Osteoblast (primary cell): ENCODE data around the gene ARHGEF26. TPM values are rescaled to one million over a fixed set of nuclear protein-coding genes. Genes with fewer than 3 reads are reported as not detected.

Experiments used
- DNase-seq: peaks from one replicate; pipeline ENCODE4 v3.0.0; 2011; ENCODE audit warnings: low spot score, mixed read lengths; ENCODE audit not compliant: insufficient read length; ENCODE audit errors: missing footprints
- H2AFZ ChIP-seq: 2 replicates; pipeline ENCODE4 v1.6.0; 2011; ENCODE audit warnings: mild to moderate bottlenecking, low read length
- H3K27ac ChIP-seq: 2 replicates; pipeline ENCODE4 v1.5.1; 2011; ENCODE audit warnings: mild to moderate bottlenecking, low read depth, low read length, moderate library complexity
- H3K27me3 ChIP-seq: 2 replicates; pipeline ENCODE4 v1.6.0; 2012; ENCODE audit warnings: mild to moderate bottlenecking, control low read depth, inconsistent platforms, low read length, moderate library complexity; ENCODE audit not compliant: insufficient read depth
- H3K36me3 ChIP-seq: 2 replicates; pipeline ENCODE4 v1.5.1; 2011; ENCODE audit warnings: mild to moderate bottlenecking, low read length, control low read depth, moderate library complexity; ENCODE audit not compliant: insufficient read depth
- H3K4me1 ChIP-seq: 2 replicates; pipeline ENCODE4 v1.5.1; 2011; ENCODE audit warnings: mild to moderate bottlenecking, low read length, control low read depth, moderate library complexity; ENCODE audit not compliant: insufficient read depth
- H3K4me2 ChIP-seq: 2 replicates; pipeline ENCODE4 v1.6.0; 2011; ENCODE audit warnings: mild to moderate bottlenecking, low read length; ENCODE audit not compliant: insufficient read depth
- H3K4me3 ChIP-seq: fragments of 200-600 bp; sonication (generic); 3 replicates; pipeline ENCODE4 v1.5.1; 2012; ENCODE audit warnings: mild to moderate bottlenecking, low read length, inconsistent platforms; ENCODE audit not compliant: insufficient read depth
- H3K79me2 ChIP-seq: 2 replicates; pipeline ENCODE4 v1.6.0; 2012; ENCODE audit warnings: mild to moderate bottlenecking, low read length, control low read depth, inconsistent platforms; ENCODE audit not compliant: insufficient read depth
- H3K9me3 ChIP-seq: 2 replicates; pipeline ENCODE4 v1.5.1; 2011; ENCODE audit warnings: low read depth, low read length, control low read depth
- H4K20me1 ChIP-seq: 2 replicates; pipeline ENCODE4 v1.6.0; 2012; ENCODE audit warnings: mild to moderate bottlenecking, low read length, control low read depth; ENCODE audit not compliant: insufficient read depth
- CTCF ChIP-seq: IDR thresholded peaks from 2 replicates; pipeline ENCODE4 v1.5.1; 2011; ENCODE audit warnings: mild to moderate bottlenecking, low read depth, low read length, moderate library complexity; ENCODE audit errors: extremely low read depth
- total RNA-seq: library from RNA; depleted of rRNA; stranded (reverse); fragments of >200 nt; gene quantifications from 2 replicates; pipeline ENCODE4 v1.2.3, GENCODE V29; 2012

The ARHGEF26 gene
- total RNA-seq, 1 donor = 3.6 TPM

GRCh38 chr3:154235330-154235729, 114.1 kb downstream of the ARHGEF26 start:
- Histone ChIP-seq H4K20me1 (no peaks in the 10 kb centered on the region), H3K79me2 (no peaks in the 10 kb centered on the region), H3K27ac (no peak overlapping the region), H3K4me1 (no peaks in the 10 kb centered on the region), H3K36me3 (no peaks in the 10 kb centered on the region), H3K4me3 (no peak overlapping the region), H3K27me3 (no peaks in the 10 kb centered on the region), H3K9me3 (no peaks in the 10 kb centered on the region), H2AFZ (no peak overlapping the region), H3K4me2 (no peak overlapping the region)
- TF ChIP-seq CTCF = no peak
- no peak for DNase-seq

- H2AFZ ChIP-seq = no peak overlapping the region
- no peaks in the 10 kb centered on the region for H3K4me1 ChIP-seq
- no peaks in the 10 kb centered on the region for H3K9me3 ChIP-seq
- H3K27ac ChIP-seq = no peak overlapping the region
- H3K36me3 ChIP-seq = no peaks in the 10 kb centered on the region
- H3K27me3 ChIP-seq = no peaks in the 10 kb centered on the region
- no peaks in the 10 kb centered on the region for H3K79me2 ChIP-seq
- no peaks in the 10 kb centered on the region for H4K20me1 ChIP-seq
- DNase-seq = no peak
- H3K4me2 ChIP-seq = no peak overlapping the region
- no peak overlapping the region for H3K4me3 ChIP-seq
- no peak for TF ChIP-seq CTCF
Measured at GRCh38 chr3:154236331-154236730, 115.1 kb downstream of the ARHGEF26 start.

- no peaks in the 10 kb centered on the region for H4K20me1 ChIP-seq
- no peak for DNase-seq
- no peak for TF ChIP-seq CTCF
- no peaks in the 10 kb centered on the region for H3K27me3 ChIP-seq
- no peak overlapping the region for H3K27ac ChIP-seq
- peaks cover 9% of the 10 kb centered on the region for H3K4me1 ChIP-seq
- no peaks in the 10 kb centered on the region for H3K36me3 ChIP-seq
- H3K79me2 ChIP-seq = no peaks in the 10 kb centered on the region
- no peak overlapping the region for H3K4me2 ChIP-seq
- no peak overlapping the region for H3K4me3 ChIP-seq
- H2AFZ ChIP-seq = no peak overlapping the region
- no peaks in the 10 kb centered on the region for H3K9me3 ChIP-seq
Measured at GRCh38 chr3:154240235-154240634, 119.0 kb downstream of the ARHGEF26 start.

GRCh38 chr3:154241496-154241895, 120.3 kb downstream of the ARHGEF26 start:
- Histone ChIP-seq H2AFZ (no peak overlapping the region), H3K4me2 (no peak overlapping the region), H3K4me1 (peaks cover 9% of the 10 kb centered on the region), H3K79me2 (no peaks in the 10 kb centered on the region), H3K9me3 (no peaks in the 10 kb centered on the region), H3K4me3 (no peak overlapping the region), H3K27ac (no peak overlapping the region), H3K36me3 (no peaks in the 10 kb centered on the region), H3K27me3 (no peaks in the 10 kb centered on the region), H4K20me1 (no peaks in the 10 kb centered on the region)
- no peak for DNase-seq
- TF ChIP-seq CTCF = no peak
